IMR-90 (cell line): ENCODE measurements around the gene IL20RA. TPM values are rescaled to one million over a fixed set of nuclear protein-coding genes. Genes with fewer than 3 reads are reported as not detected.

Experiments used
- ATAC-seq: fragments of 200-7000 bp; cut with Tn5 transposase; 2 replicates; pipeline ENCODE4 v1.9.1; 2020; ENCODE audit warnings: low read depth, mild to moderate bottlenecking, moderate library complexity
- BruUV-seq: library from RNA; stranded (reverse); fragments of 400-500 nt; replicated peaks from 2 replicates; lab custom pipeline; 2021; lab: Mats Ljungman, UMichigan
- CTCF ChIA-PET: fragments of 300-600 bp; formaldehyde crosslinking; extraction: SDS; loops from one replicate; lab custom pipeline; 2021; ENCODE audit warnings: antibody characterized with exemption; lab: Yijun Ruan, JAX
- POLR2A ChIA-PET: fragments of 300-600 bp; sonication (Branson Sonifier 250); formaldehyde crosslinking; loops from one replicate; lab custom pipeline; 2022; ENCODE audit warnings: antibody characterized with exemption; ENCODE audit not compliant: unreplicated experiment; lab: Charles Lee
- DNase-seq: peaks from one replicate; pipeline ENCODE4 v3.0.0; 2013
- H2AFZ ChIP-seq: replicated peaks from 2 replicates; pipeline ENCODE3; 2013; ENCODE audit warnings: low read length, mild to moderate bottlenecking; ENCODE audit not compliant: poor library complexity
- H2AK5ac ChIP-seq: 2 replicates; pipeline ENCODE4 v1.6.1; 2013; ENCODE audit warnings: low read depth, low read length, inconsistent platforms
- H2AK9ac ChIP-seq: replicated peaks from 2 replicates; pipeline ENCODE3; 2013; ENCODE audit warnings: mild to moderate bottlenecking, low read depth, low read length, moderate library complexity; ENCODE audit not compliant: poor library complexity
- H2BK120ac ChIP-seq: 2 replicates; pipeline ENCODE4 v1.6.1; 2013; ENCODE audit warnings: low read depth, low read length, inconsistent platforms
- H2BK15ac ChIP-seq: 3 replicates; pipeline ENCODE4 v1.6.1; 2013; ENCODE audit warnings: low read depth, low read length, inconsistent platforms
- H2BK20ac ChIP-seq: 2 replicates; pipeline ENCODE4 v1.6.1; 2013; ENCODE audit warnings: low read depth, mild to moderate bottlenecking, inconsistent platforms, low read length, moderate library complexity
- H2BK5ac ChIP-seq: 2 replicates; pipeline ENCODE4 v1.6.1; 2013; ENCODE audit warnings: mild to moderate bottlenecking, low read depth, low read length, inconsistent platforms; ENCODE audit not compliant: poor library complexity, severe bottlenecking
- H3K14ac ChIP-seq: replicated peaks from 2 replicates; pipeline ENCODE4 v1.6.1; 2013; ENCODE audit warnings: low read depth, low read length, inconsistent platforms
- H3K18ac ChIP-seq: 2 replicates; pipeline ENCODE4 v1.6.1; 2013; ENCODE audit warnings: low read depth, low read length, control low read depth
- H3K23ac ChIP-seq: 2 replicates; pipeline ENCODE4 v1.6.1; 2013; ENCODE audit warnings: low read depth, low read length, inconsistent platforms
- H3K27ac ChIP-seq: 2 replicates; pipeline ENCODE4 v1.5.1; 2013; ENCODE audit warnings: mild to moderate bottlenecking, control low read depth, low read length; ENCODE audit not compliant: insufficient read depth
- H3K27me3 ChIP-seq: 2 replicates; pipeline ENCODE4 v1.6.1; 2013; ENCODE audit warnings: low read length; ENCODE audit not compliant: control insufficient read depth, insufficient read depth
- H3K36me3 ChIP-seq: 2 replicates; pipeline ENCODE4 v1.6.1; 2013; ENCODE audit warnings: low read length, mixed read lengths; ENCODE audit not compliant: control insufficient read depth, insufficient read depth
- H3K4ac ChIP-seq: 2 replicates; pipeline ENCODE4 v1.6.1; 2013; ENCODE audit warnings: low read depth, low read length, inconsistent platforms
- H3K4me1 ChIP-seq: 2 replicates; pipeline ENCODE4 v1.6.1; 2013; ENCODE audit warnings: low read length, mixed read lengths; ENCODE audit not compliant: control insufficient read depth, insufficient read depth
- H3K4me2 ChIP-seq: 2 replicates; pipeline ENCODE4 v1.6.1; 2013; ENCODE audit warnings: low read depth, mild to moderate bottlenecking, control low read depth, low read length, moderate library complexity
- H3K4me3 ChIP-seq: 2 replicates; pipeline ENCODE4 v1.5.1; 2013; ENCODE audit warnings: low read depth, mild to moderate bottlenecking, control low read depth, low read length, moderate library complexity; ENCODE audit not compliant: insufficient read depth
- H3K56ac ChIP-seq: 2 replicates; pipeline ENCODE4 v1.6.1; 2013; ENCODE audit warnings: low read length, inconsistent platforms; ENCODE audit not compliant: insufficient read depth; ENCODE audit errors: extremely low read depth
- H3K79me1 ChIP-seq, 2 experiments: 2 replicates each; pipeline ENCODE4 v1.6.1; 2013; ENCODE audit warnings: low read length in 2 of 2, inconsistent platforms in 1 of 2, low read depth in 1 of 2
- H3K9ac ChIP-seq: 2 replicates; pipeline ENCODE4 v1.6.1; 2013; ENCODE audit warnings: low read depth, low read length, control low read depth
- H3K9me1 ChIP-seq: 2 replicates; pipeline ENCODE4 v1.6.1; 2013; ENCODE audit warnings: low read length, inconsistent platforms; ENCODE audit not compliant: insufficient read depth
- H3K9me3 ChIP-seq: 2 replicates; pipeline ENCODE4 v1.6.1; 2013; ENCODE audit warnings: low read length; ENCODE audit not compliant: control insufficient read depth, insufficient read depth
- H4K20me1 ChIP-seq: 2 replicates; pipeline ENCODE4 v1.6.1; 2013; ENCODE audit warnings: low read length, inconsistent platforms; ENCODE audit not compliant: insufficient read depth
- H4K5ac ChIP-seq: 2 replicates; pipeline ENCODE4 v1.6.1; 2013; ENCODE audit warnings: mild to moderate bottlenecking, low read depth, low read length, control low read depth
- H4K8ac ChIP-seq, 2 experiments: 2 replicates each; pipeline ENCODE4 v1.6.1; 2013; ENCODE audit warnings: low read depth in 2 of 2, low read length in 2 of 2, control low read depth in 1 of 2, inconsistent platforms in 1 of 2
- H4K91ac ChIP-seq: 2 replicates; pipeline ENCODE4 v1.6.1; 2013; ENCODE audit warnings: low read depth, low read length, inconsistent platforms; ENCODE audit not compliant: insufficient read depth
- CEBPB ChIP-seq: IDR thresholded peaks from 2 replicates; pipeline ENCODE4 v1.6.1; 2012; ENCODE audit warnings: low read depth, low read length, improper control_type of control experiment
- CHD1 ChIP-seq: IDR thresholded peaks from 2 replicates; pipeline ENCODE4 v1.6.1; 2012; ENCODE audit warnings: low read depth, low read length, improper control_type of control experiment
- CTCF ChIP-seq: conservative IDR thresholded peaks from 2 replicates; pipeline ENCODE4 v1.5.1; 2012; ENCODE audit warnings: mild to moderate bottlenecking, low read depth, low read length, improper control_type of control experiment
- ELK1 ChIP-seq: fragments of 150-350 bp; IDR thresholded peaks from 2 replicates; pipeline ENCODE4 v1.6.1; 2016; ENCODE audit warnings: low read depth, mild to moderate bottlenecking, low read length, moderate library complexity, borderline replicate concordance
- FOS ChIP-seq: fragments of 150-350 bp; IDR thresholded peaks from 2 replicates; pipeline ENCODE4 v1.6.1; 2016; ENCODE audit warnings: low read depth, low read length
- MAFK ChIP-seq: IDR thresholded peaks from 2 replicates; pipeline ENCODE4 v1.6.1; 2012; ENCODE audit warnings: low read depth, low read length, improper control_type of control experiment
- MAZ ChIP-seq: IDR thresholded peaks from 2 replicates; pipeline ENCODE4 v1.6.1; 2012; ENCODE audit warnings: low read depth, mild to moderate bottlenecking, low read length, improper control_type of control experiment, moderate library complexity, borderline replicate concordance
- MXI1 ChIP-seq: IDR thresholded peaks from 2 replicates; pipeline ENCODE4 v1.6.1; 2012; ENCODE audit warnings: low read depth, mild to moderate bottlenecking, low read length, moderate library complexity, borderline replicate concordance
- POLR2A ChIP-seq: IDR thresholded peaks from 2 replicates; pipeline ENCODE4 v1.6.1; 2012; ENCODE audit warnings: mild to moderate bottlenecking, low read depth, low read length
- RFX5 ChIP-seq: IDR thresholded peaks from 2 replicates; pipeline ENCODE4 v1.8.0; 2012; ENCODE audit warnings: low read depth, mild to moderate bottlenecking, low read length, moderate library complexity
- USF2 ChIP-seq: fragments of 150-350 bp; IDR thresholded peaks from 2 replicates; pipeline ENCODE4 v1.6.1; 2017; ENCODE audit warnings: mild to moderate bottlenecking, antibody characterized with exemption, low read length, low read depth
- WGBS, 2 experiments: methylation state at CpG; one replicate each; pipeline versions ENCODE4 v1.1.5 to v1.1.7; 2013; ENCODE audit warnings: missing lambda C conversion rate in 2 of 2; ENCODE audit not compliant: insufficient read length in 1 of 2; ENCODE audit errors: extremely low coverage in 2 of 2; 5-methylcytosine and 5-hydroxymethylcytosine counted together
- dilution Hi-C: fragments of 300-500 bp; cut with HindIII; formaldehyde crosslinking; loops from one replicate; pipeline ENCODE4 v1.14.3; 2018; ENCODE audit warnings: low sequenced_read_pairs; ENCODE audit not compliant: unreplicated experiment
- in situ Hi-C: fragments of 300-500 bp; cut with MboI; formaldehyde crosslinking; loops from 3 replicates; pipeline ENCODE4 v1.14.3; 2019; ENCODE audit warnings: low sequenced_read_pairs, inconsistent platforms, mixed read lengths
- intact Hi-C: fragments of 100-400 bp; cut with micrococcal nuclease; formaldehyde crosslinking; loops from 2 replicates; pipeline ENCODE4 v1.10.0; 2022
- polyA plus RNA-seq, 3 experiments: library from polyadenylated mRNA; depleted of rRNA; stranded (reverse); fragments of >200 nt; gene quantifications; 2 replicates each; pipeline ENCODE4 v1.2.3, GENCODE V29; 2012; ENCODE audit warnings: low replicate concordance in 1 of 3
- total RNA-seq: library from RNA; depleted of rRNA; stranded (reverse); fragments of >200 nt; gene quantifications from 2 replicates; pipeline ENCODE4 v1.2.3, GENCODE V29; 2012

IL20RA gene
- total and polyA plus RNA-seq, 2 of the 4 experiments (the other 2 are of a cell fraction): 0.02 TPM; not detected in 1

- Histone ChIP-seq H3K9ac (no peak overlapping the region), H3K9me3 (no peaks in the 10 kb centered on the region), H2BK15ac (no peak overlapping the region), H3K9me1 (no peaks in the 10 kb centered on the region), H3K4ac (no peak overlapping the region), H3K4me3 (no peak overlapping the region), H4K8ac (no peak overlapping the region), H2BK120ac (no peak overlapping the region), H3K14ac (no peak overlapping the region), H2AK9ac (no peak overlapping the region), H3K27ac (no peak overlapping the region), H3K18ac (no peak overlapping the region), H3K27me3 (peaks cover 2% of the 10 kb centered on the region), H4K91ac (no peak overlapping the region), H3K79me1 (no peaks in the 10 kb centered on the region), H2BK20ac (no peak overlapping the region), H3K4me1 (no peaks in the 10 kb centered on the region), H3K56ac (no peak overlapping the region), H3K4me2 (no peak overlapping the region), H3K23ac (no peak overlapping the region), H2AK5ac (no peak overlapping the region), H3K36me3 (no peaks in the 10 kb centered on the region), H4K5ac (no peak overlapping the region), H4K20me1 (no peaks in the 10 kb centered on the region), H2BK5ac (no peak overlapping the region), H2AFZ (no peak overlapping the region)
- ChIA-PET CTCF (no interaction called here), POLR2A (no interaction called here)
- BruUV-seq: no TSS peak
- TF ChIP-seq CHD1 (no peak), FOS (no peak), MXI1 (no peak), MAZ (no peak), USF2 (no peak), ELK1 (no peak), MAFK (no peak), POLR2A (no peak), CTCF (no peak), CEBPB (no peak), RFX5 (no peak)
- ATAC-seq (no peak), DNase-seq (no peak)
- intact Hi-C loops: no loop called here
- in situ Hi-C loops: no loop called here
- no CpG with 5 or more reads among the region's 5 CpGs for WGBS, 2 experiments
- dilution Hi-C loops: no loop called here
Observed at GRCh38 chr6:137070303-137070702, 25.5 kb upstream of the IL20RA start.
